NCI-H69 (cell line): Measurements from ENCODE around the gene WDR64.
A peak's percentile ranks its signal among the peaks of the same experiment; 100 is the strongest.

ENCODE experiments used
- DNase-seq: peaks from one replicate; lab custom pipeline; 2025; lab: John Stamatoyannopoulos, UW

Gene WDR64

DNA sequence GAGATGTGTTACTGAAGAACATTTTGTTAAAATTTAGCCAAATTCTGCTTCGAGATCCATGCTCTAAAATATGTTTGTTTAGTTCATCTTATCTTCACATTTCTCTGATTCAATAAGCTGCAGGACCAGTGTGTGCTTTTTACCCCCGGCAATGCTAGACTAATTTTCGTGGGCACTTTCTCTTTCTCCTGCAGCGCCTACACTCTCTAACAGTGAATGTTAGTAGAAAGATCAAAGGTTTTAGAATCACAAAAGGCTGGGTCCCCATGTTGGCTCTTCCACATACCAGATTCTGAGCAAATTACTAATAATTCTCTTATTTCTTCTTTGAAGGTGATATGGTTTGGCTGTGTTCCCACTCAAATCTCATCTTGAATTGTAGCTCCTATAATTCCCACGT, 20.4 kb upstream of the WDR64 start:
- no peak for DNase-seq

GRCh38 chr1:241632987-241633386, 19.1 kb upstream of the WDR64 start:
- no peak for DNase-seq

- no peak for DNase-seq
These were observed 16.4 kb upstream of the WDR64 start for GRCh38 chr1:241635556-241636152.

- no peak for DNase-seq
These were observed 15.8 kb upstream of the WDR64 start for GRCh38 chr1:241636291-241636690.

DNA sequence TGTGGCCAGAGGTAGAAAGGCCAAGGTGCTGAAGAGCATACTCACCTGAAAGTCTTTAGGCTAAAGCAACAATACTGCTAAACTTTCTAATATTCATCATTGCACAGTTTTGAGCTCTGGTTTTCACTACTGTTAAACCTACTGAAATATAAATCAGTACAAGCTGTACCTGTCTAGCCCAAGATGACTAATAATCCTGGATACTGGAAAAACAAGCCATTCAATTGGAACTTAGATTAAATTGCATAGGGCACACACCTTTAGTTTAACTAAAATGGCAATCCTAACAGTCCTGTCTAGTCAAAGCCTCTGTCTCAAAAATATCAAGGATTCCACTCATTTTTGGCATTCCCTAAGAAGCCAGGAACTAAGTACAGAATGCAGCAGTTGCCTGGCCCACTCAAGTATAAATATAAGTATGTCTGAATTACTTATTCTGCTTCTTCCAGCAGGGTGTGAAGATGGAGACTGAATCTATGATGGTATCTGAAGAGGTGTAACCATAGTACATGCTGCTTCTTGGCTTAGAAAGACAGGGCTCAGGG, 15.0 kb upstream of the WDR64 start:
- no peak for DNase-seq

DNA sequence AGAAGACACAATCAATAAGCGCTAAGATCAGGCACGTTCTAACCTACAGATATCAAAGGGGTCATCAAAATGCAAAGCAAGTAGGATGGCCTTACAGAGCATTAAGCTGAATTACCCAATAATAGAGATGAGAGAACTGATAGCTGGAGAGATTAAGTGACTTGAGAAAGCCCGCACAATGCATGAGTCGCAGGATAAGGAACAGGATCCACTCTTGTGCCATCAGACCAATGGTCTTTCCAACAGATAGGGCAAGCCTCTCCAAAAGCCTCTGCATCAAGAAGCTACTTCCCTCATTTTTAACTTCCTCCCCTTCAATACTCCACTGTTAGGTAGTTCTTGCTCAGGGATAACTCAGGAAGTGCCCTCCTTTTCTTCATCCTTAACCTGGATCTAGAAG, 14.5 kb upstream of the WDR64 start:
- DNase-seq = no peak

- DNase-seq = no peak
These were observed 13.9 kb upstream of the WDR64 start for GRCh38 chr1:241638099-241638682.

DNA sequence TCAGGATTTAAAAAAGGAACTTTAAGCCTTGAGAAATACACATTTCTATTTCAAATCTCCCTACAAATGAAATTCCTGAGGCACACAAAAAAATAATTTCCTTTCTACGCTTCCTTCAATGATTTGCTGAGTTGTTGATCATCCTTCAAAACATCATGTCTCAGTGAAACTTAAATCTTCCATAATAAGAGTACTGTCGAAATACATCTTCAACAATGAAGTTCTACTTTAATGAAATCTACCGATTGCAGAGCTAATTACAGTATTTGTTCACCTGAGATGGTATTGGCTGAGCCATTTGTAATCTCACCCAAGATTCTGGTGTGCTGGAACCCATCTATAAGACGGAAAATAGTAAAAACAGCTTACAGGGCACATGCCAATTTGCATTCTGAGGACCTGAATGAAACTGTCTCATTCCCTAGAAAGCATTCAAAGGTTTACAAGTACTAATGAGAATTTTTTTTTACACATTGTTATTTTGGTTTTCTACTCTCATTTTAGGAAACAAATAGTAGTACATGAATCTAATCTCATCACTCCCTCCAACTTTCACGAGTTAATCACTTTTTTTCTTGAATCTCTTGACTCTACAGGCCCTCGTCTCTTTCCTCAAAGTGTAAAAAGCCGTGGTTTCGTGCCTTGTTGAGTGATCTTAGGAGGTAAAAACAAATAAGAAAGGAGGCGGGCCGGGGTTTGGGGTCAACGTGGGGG, 13.0 kb upstream of the WDR64 start:
- DNase-seq = peak; percentile 40

- DNase-seq = peak; percentile 69
These were observed 12.4 kb upstream of the WDR64 start for GRCh38 chr1:241639623-241640148.

DNA sequence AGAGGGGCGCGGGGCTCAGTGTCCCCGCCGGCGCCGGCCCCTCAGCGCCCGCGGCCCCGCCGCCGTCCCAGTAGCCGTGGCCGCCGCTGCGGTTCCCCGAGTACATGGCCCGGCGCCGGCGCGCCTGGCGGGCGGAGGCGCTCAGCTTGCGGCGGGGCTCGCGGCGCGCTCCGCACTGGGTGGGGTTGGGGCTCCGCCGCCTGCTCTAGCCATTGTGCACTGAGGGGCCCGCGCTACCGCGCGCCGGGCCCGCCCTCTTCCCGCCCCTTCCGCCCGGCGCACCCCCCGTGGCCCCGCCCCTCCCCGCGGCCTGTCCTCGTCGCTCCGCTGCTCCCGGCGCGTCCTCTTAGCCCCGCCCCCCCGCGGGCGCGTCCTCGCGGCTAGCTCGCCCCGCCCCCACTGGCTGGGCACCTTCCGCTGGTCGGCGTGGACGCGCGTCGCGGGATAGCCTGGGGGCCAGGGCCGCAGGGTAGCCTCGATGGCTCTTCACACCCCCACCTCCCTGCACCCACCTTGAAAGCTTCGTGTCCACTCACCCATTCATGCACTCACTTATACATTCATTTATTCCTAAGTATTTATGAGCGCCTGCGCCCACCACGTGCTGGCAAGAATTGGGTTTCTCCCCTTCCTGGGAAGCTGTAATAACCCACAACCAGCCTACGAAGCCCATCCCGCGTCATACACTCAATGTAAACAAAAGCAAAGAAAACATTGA, 11.8 kb upstream of the WDR64 start, which contains the start of the genes CHML and OPN3:
CHML (minus strand) TSS at position 221 of the 718 bp plus-strand sequence. CDS start 4,603 bp downstream, outside the sequence.
OPN3 (minus strand) TSS at position 221 of the 718 bp plus-strand sequence; CDS start at position 106, 115 bp downstream.
- DNase-seq = peak; percentile 97

GRCh38 chr1:241640867-241641622, 11.0 kb upstream of the WDR64 start:
- no peak for DNase-seq

GRCh38 chr1:241641773-241642592, 10.1 kb upstream of the WDR64 start:
- no peak for DNase-seq

- DNase-seq = no peak
These were observed 9.5 kb upstream of the WDR64 start for GRCh38 chr1:241642593-241642944.

DNA sequence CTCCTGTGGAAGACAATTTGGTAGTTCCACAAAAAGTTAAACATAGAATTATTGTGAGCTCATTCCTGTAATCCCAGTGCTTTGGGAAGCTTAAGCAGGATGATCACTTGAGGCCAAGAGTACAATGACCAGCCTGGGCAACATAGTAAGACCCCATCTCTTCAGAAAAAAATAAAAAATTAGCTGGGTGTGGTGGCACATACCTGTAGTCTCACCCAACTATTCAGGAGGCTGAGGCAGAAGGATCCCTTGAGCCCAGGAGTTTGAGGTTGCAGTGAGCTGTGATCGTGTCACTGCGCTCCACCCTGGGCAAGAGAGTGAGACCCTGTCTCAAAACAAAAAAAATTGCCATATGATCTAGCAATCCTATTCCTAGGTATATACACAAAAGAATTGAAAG, 7.8 kb upstream of the WDR64 start:
- no peak for DNase-seq

DNA sequence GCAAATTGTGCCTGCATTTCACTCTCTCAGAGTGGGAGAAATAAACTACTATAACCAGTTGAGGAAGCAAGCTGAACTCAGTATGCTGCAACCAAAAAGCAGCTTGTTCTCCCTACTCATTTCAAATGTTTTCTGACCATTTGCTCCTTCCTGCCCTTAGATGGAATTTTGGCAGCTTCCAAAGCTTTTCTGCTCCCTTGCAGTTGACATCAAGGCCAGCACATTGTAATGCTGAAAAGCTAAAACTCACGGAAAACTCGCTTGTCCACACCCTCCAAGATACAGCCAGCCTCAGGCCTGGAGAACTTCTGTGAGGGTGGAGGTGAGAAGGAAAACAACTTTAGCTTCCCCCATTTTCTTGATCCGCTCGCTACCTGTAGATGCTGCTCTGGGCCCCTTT, 6.9 kb upstream of the WDR64 start:
- no peak for DNase-seq

- no peak for DNase-seq
These were observed 5.9 kb upstream of the WDR64 start for GRCh38 chr1:241646201-241646600.

- no peak for DNase-seq
These were observed 4.4 kb upstream of the WDR64 start for GRCh38 chr1:241647658-241648057.

DNA sequence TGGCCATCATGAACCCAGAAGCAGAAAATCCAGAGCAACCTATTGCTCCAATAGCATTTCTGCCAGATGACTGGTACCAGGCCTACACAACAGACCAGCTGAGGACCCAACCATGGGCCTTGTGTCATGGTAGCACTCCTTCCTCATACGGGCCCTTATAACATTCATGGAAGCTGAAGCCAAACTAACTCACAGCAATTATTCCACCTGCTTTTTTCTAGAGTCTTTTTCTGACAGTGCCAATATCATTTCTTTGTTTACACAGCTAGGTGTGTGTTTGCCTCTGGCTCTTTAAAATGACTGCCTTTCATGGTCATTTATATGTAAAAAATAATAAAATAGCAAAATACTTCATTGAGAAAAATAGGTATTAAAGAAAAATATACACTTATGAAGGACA, 3.9 kb upstream of the WDR64 start:
- no peak for DNase-seq

DNA sequence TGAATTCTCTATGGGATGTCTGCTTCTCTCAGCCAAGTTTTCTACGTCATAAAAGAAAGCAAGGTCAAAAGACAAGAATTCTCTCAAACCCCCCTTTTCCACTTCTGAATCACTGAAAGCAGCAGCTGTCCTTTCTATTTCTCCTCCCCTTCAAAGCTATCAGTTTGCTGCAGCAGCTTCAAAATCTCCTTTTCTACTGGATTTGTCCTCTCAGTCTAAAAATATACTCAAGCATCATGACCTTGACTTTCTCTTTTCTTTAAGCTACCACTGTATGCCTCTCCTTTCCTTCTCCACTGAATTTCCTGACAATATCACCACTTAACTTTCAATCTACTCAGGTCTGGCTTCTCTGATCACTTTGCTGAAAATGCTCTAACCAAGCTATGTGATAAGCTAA, 1.9 kb downstream of the WDR64 start:
- DNase-seq = no peak

DNA sequence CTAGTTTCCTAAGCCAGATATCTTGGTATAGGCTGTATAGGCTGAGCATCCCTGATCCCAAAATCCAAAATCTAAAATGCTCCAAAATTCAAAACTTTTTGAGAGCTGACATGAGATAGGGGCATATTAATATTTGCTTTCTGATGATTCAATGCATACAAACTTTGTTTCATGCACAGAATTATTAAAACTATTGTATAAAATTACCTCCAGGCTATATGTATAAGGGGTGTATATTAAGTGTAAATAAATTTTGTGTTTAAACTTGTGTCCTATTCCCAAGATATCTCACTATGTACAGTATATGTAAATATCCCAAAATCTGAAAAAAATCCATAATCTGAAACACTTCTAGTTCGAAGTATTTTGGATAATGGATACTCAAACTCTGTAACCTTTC, 2.6 kb downstream of the WDR64 start:
- DNase-seq = no peak
